ENCODE results near the gene SPEN. TPM values are rescaled to one million over a fixed set of nuclear protein-coding genes. Genes with fewer than 3 reads are reported as not detected.

Gene SPEN
- total and polyA plus RNA-seq, 2 of the 4 experiments (the other 2 are of a cell fraction), result 7.6 to 15.8 TPM

GRCh38 chr1:15856888-15857287 is 9.4 kb downstream of the SPEN start:
- DNase-seq, result no peak
- H3K4me3 ChIP-seq (ENCODE audit: insufficient read depth, low read depth, low read length), result no peak overlapping the region
- H3K4ac ChIP-seq (ENCODE audit: low read depth, low read length), result no peak overlapping the region
- H3K4me1 ChIP-seq (ENCODE audit: control insufficient read depth, insufficient read depth, low read length), result peaks cover 2% of the 10 kb centered on the region; the same call in 1 of the 2 replicates
- no peak for ATAC-seq (ENCODE audit: low read depth)
- no peak overlapping the region for H2BK120ac ChIP-seq (ENCODE audit: low read depth, low read length)
- H2BK15ac ChIP-seq (ENCODE audit: low read depth, low read length), result no peak overlapping the region
- dilution Hi-C loops (cut with HindIII; ENCODE audit: low sequenced_read_pairs, unreplicated experiment), result no loop called here
- intact Hi-C loops (cut with micrococcal nuclease), result no loop called here
- H3K79me1 ChIP-seq (ENCODE audit: low read depth in 1 of 2, low read length in 2 of 2), result peaks cover 6 to 57% of the 10 kb centered on the region in 2 experiments; a peak in 3 of 4 replicates
- ChIA-PET CTCF (no interaction called here), POLR2A (ENCODE audit: unreplicated experiment) (interaction anchor here (0.7 kb wide), 1 partner anchor 511 kb away, joined by 7 read pairs; no protein-coding TSS in a partner anchor)
- no peak overlapping the region for H3K23ac ChIP-seq (ENCODE audit: low read depth, low read length)
- H3K9ac ChIP-seq (ENCODE audit: low read depth, low read length), result no peak overlapping the region
- 0 out of 2 replicates have a peak overlapping the region, but pooled peaks have one; percentile 24 for H2BK20ac ChIP-seq (ENCODE audit: low read depth, low read length)
- no peak overlapping the region for H3K14ac ChIP-seq (replicated peaks; ENCODE audit: low read depth, low read length)
- H2BK5ac ChIP-seq (ENCODE audit: low read depth, low read length, poor library complexity, severe bottlenecking), result no peak overlapping the region
- no TSS peak for BruUV-seq (replicated peaks)
- 0 out of 2 replicates have a peak, but pooled peaks cover 9% of the 10 kb centered on the region for H3K9me1 ChIP-seq (ENCODE audit: insufficient read depth, low read length)
- no peak overlapping the region for H3K4me2 ChIP-seq (ENCODE audit: low read depth, low read length)
- no peak overlapping the region for H4K5ac ChIP-seq (ENCODE audit: low read depth, low read length)
- H3K9me3 ChIP-seq (ENCODE audit: control insufficient read depth, insufficient read depth, low read length), result no peaks in the 10 kb centered on the region
- H3K18ac ChIP-seq (ENCODE audit: low read depth, low read length), result no peak overlapping the region
- no peak overlapping the region for H4K91ac ChIP-seq (ENCODE audit: insufficient read depth, low read depth, low read length)
- WGBS, 2 experiments (ENCODE audit: extremely low coverage in 2 of 2, insufficient read length in 1 of 2), result 92% methylated on average over 4 of the region's 5 CpGs; no CpG with 5 or more reads in 1 of the 2 experiments
- no peak overlapping the region for H3K27ac ChIP-seq (ENCODE audit: insufficient read depth, low read length)
- H2AK9ac ChIP-seq (replicated peaks; ENCODE audit: low read depth, low read length, poor library complexity), result no peak overlapping the region
- TF ChIP-seq USF2 (IDR thresholded peaks at IDR 0.05; ENCODE audit: low read depth, low read length), result no peak
- no peak for TF ChIP-seq RAD21 (IDR thresholded peaks at IDR 0.05; ENCODE audit: low read length)
- TF ChIP-seq ELK1 (IDR thresholded peaks at IDR 0.05; ENCODE audit: borderline replicate concordance, low read depth, low read length), result no peak
- no peak for TF ChIP-seq BHLHE40 (IDR thresholded peaks at IDR 0.05; ENCODE audit: low read depth, low read length)
- TF ChIP-seq RCOR1 (IDR thresholded peaks at IDR 0.05; ENCODE audit: insufficient replicate concordance, low read length), result no peak
- no peak for TF ChIP-seq FOS (IDR thresholded peaks at IDR 0.05; ENCODE audit: low read depth, low read length)
- no peak for TF ChIP-seq MXI1 (IDR thresholded peaks at IDR 0.05; ENCODE audit: borderline replicate concordance, low read depth, low read length)
- no peak for TF ChIP-seq MAZ (IDR thresholded peaks at IDR 0.05; ENCODE audit: borderline replicate concordance, low read depth, low read length)
- no peak for TF ChIP-seq CHD1 (IDR thresholded peaks at IDR 0.05; ENCODE audit: low read depth, low read length)
- TF ChIP-seq CEBPB (IDR thresholded peaks at IDR 0.05; ENCODE audit: low read depth, low read length), result no peak
- no peak for TF ChIP-seq RFX5 (IDR thresholded peaks at IDR 0.05; ENCODE audit: low read depth, low read length)
- no peaks in the 10 kb centered on the region for H3K36me3 ChIP-seq (ENCODE audit: control insufficient read depth, insufficient read depth, low read length)
- H2AK5ac ChIP-seq (ENCODE audit: low read depth, low read length), result no peak overlapping the region
- in situ Hi-C loops (cut with MboI; ENCODE audit: low sequenced_read_pairs), result no loop called here
- peaks cover 24% of the 10 kb centered on the region for H4K20me1 ChIP-seq (ENCODE audit: insufficient read depth, low read length)
- H2AFZ ChIP-seq (replicated peaks; ENCODE audit: low read length, poor library complexity), result no peak overlapping the region
- no peak overlapping the region for H3K56ac ChIP-seq (ENCODE audit: extremely low read depth, insufficient read depth, low read length)
- H3K27me3 ChIP-seq (ENCODE audit: control insufficient read depth, insufficient read depth, low read length), result no peaks in the 10 kb centered on the region
- H4K8ac ChIP-seq (ENCODE audit: low read depth in 2 of 2, low read length in 2 of 2), result no peak overlapping the region
